OCI-LY3 (cell line): Measurements from ENCODE around the gene MLXIPL.

Experiments used
- H2AFZ ChIP-seq: fragments of 200-600, 300-600 bp; shearing (Covaris generic); 2 replicates; pipeline ENCODE4 v1.6.0; 2014; ENCODE audit warnings: antibody characterized with exemption, low read depth, low read length
- H3K27ac ChIP-seq: fragments of 200-600, 300-600 bp; sonication (generic); 2 replicates; pipeline ENCODE4 v1.5.1; 2014; ENCODE audit warnings: mild to moderate bottlenecking, low read length, moderate library complexity, mixed read lengths
- H3K27me3 ChIP-seq: fragments of 200-600, 300-600 bp; sonication (generic); 2 replicates; pipeline ENCODE4 v1.6.1; 2014; ENCODE audit warnings: low read depth, low read length, mixed read lengths
- H3K36me3 ChIP-seq: fragments of 200-600, 300-600 bp; sonication (generic); replicated peaks from 2 replicates; pipeline ENCODE3; 2014; ENCODE audit warnings: low read depth, low read length, mixed read lengths
- H3K4me1 ChIP-seq: fragments of 300-600, 200-600 bp; sonication (generic); 2 replicates; pipeline ENCODE4 v1.6.1; 2014; ENCODE audit warnings: low read length, mixed read lengths
- H3K4me2 ChIP-seq: fragments of 200-600, 300-600 bp; sonication (generic); 2 replicates; pipeline ENCODE4 v1.6.1; 2014; ENCODE audit warnings: low read length, mixed read lengths
- H3K4me3 ChIP-seq: fragments of 300-600, 200-600 bp; sonication (generic); 2 replicates; pipeline ENCODE4 v1.5.1; 2014; ENCODE audit warnings: antibody characterized with exemption, mild to moderate bottlenecking, low read length, moderate library complexity
- H3K79me2 ChIP-seq: fragments of 300-600, 200-600 bp; shearing (Covaris generic); 2 replicates; pipeline ENCODE4 v1.6.1; 2014; ENCODE audit warnings: mild to moderate bottlenecking, low read length, mixed read lengths
- H3K9ac ChIP-seq: fragments of 300-600, 200-600 bp; shearing (Covaris generic); 2 replicates; pipeline ENCODE4 v1.6.0; 2014; ENCODE audit warnings: mild to moderate bottlenecking, low read length, moderate library complexity
- H3K9me3 ChIP-seq: fragments of 200-600, 300-600 bp; shearing (Covaris generic); 2 replicates; pipeline ENCODE4 v1.6.1; 2014; ENCODE audit warnings: low read length, mixed read lengths; ENCODE audit not compliant: insufficient read depth
- H4K20me1 ChIP-seq: fragments of 200-600, 300-600 bp; sonication (generic); 2 replicates; pipeline ENCODE4 v1.6.1; 2016; ENCODE audit warnings: low read length, mixed read lengths; ENCODE audit not compliant: insufficient read depth
- CTCF ChIP-seq: fragments of 200-600, 300-600 bp; sonication (generic); IDR thresholded peaks from 2 replicates; pipeline ENCODE4 v1.5.1; 2014; ENCODE audit warnings: antibody characterized with exemption, low read length, low read depth
- EZH2phosphoT487 ChIP-seq: fragments of 200-600 bp; shearing (Covaris generic); IDR thresholded peaks from 2 replicates; pipeline ENCODE4 v1.6.1; 2018; ENCODE audit warnings: antibody characterized with exemption, mixed run types, low read depth

MLXIPL gene

GRCh38 chr7:73565675-73566340 is 58.5 kb downstream of the MLXIPL start:
- peak overlapping the region; percentile 69 for H3K4me3 ChIP-seq
- peak overlapping the region; percentile 67 for H2AFZ ChIP-seq
- H3K4me1 ChIP-seq = peaks cover 12% of the 10 kb centered on the region; the same call in 1 of the 2 replicates
- H3K27me3 ChIP-seq = no peaks in the 10 kb centered on the region
- no peaks in the 10 kb centered on the region for H4K20me1 ChIP-seq
- peak overlapping the region; percentile 49 for H3K9ac ChIP-seq
- no peak overlapping the region for H3K27ac ChIP-seq
- 0 out of 2 replicates have a peak, but pooled peaks cover 4% of the 10 kb centered on the region for H3K9me3 ChIP-seq
- H3K36me3 ChIP-seq = peaks cover 20% of the 10 kb centered on the region
- H3K4me2 ChIP-seq = peak overlapping the region; percentile 92
- no peaks in the 10 kb centered on the region for H3K79me2 ChIP-seq
- TF ChIP-seq EZH2phosphoT487 (no peak), CTCF (no peak)

- Histone ChIP-seq H3K4me3 (peak overlapping the region; percentile 32), H2AFZ (peak overlapping the region; percentile 29; the same call in 1 of the 2 replicates), H3K9ac (no peak overlapping the region), H3K4me2 (peak overlapping the region; percentile 56), H4K20me1 (peaks cover 15% of the 10 kb centered on the region), H3K27me3 (no peaks in the 10 kb centered on the region), H3K36me3 (no peaks in the 10 kb centered on the region), H3K27ac (no peak overlapping the region), H3K9me3 (0 out of 2 replicates have a peak, but pooled peaks cover 4% of the 10 kb centered on the region), H3K4me1 (peaks cover 33% of the 10 kb centered on the region), H3K79me2 (peaks cover 18% of the 10 kb centered on the region)
- TF ChIP-seq EZH2phosphoT487 = no peak
- TF ChIP-seq CTCF = no peak
Measured at GRCh38 chr7:73560109-73560835, 64.0 kb downstream of the MLXIPL start.

- Histone ChIP-seq H3K4me2 (peak within 1 kb of the TSS; percentile 92), H3K4me3 (peak within 1 kb of the TSS; percentile 96), H3K79me2 (peaks cover 42% of the 10 kb centered on the region), H3K9me3 (0 out of 2 replicates have a peak, but pooled peaks cover 2% of the 10 kb centered on the region), H3K9ac (peak within 1 kb of the TSS; percentile 99), H3K27ac (peak within 1 kb of the TSS; percentile 90), H2AFZ (peak within 1 kb of the TSS; percentile 70; the same call in 1 of the 2 replicates), H4K20me1 (peaks cover 19% of the 10 kb centered on the region), H3K4me1 (peaks cover 33% of the 10 kb centered on the region), H3K36me3 (peaks cover 3% of the 10 kb centered on the region), H3K27me3 (no peaks in the 10 kb centered on the region)
- TF ChIP-seq CTCF (no peak), EZH2phosphoT487 (no peak)
Measured at GRCh38 chr7:73557397-73558257, 66.7 kb downstream of the MLXIPL start, which contains the start of gene BCL7B. TSS of gene BCL7B (minus strand) at chr7:73557690. CDS start at chr7:73557578, 112 bp downstream.
